Vagina (tissue), 2 donors: ENCODE measurements around the gene BICC1.

ENCODE experiments used
- POLR2A ChIP-seq, 2 donors: fragments of 450-650 bp; IDR thresholded peaks; one replicate each; pipeline ENCODE4 v1.6.1; 2017; ENCODE audit warnings: antibody characterized with exemption in 2 of 2, mild to moderate bottlenecking in 2 of 2, moderate library complexity in 2 of 2
- POLR2AphosphoS5 ChIP-seq, 2 donors: sonication (generic); formaldehyde crosslinking; IDR thresholded peaks; one replicate each; pipeline ENCODE4 v1.9.0; 2017; ENCODE audit warnings: antibody characterized with exemption in 2 of 2, mild to moderate bottlenecking in 2 of 2, low read depth in 1 of 2; ENCODE audit not compliant: insufficient read depth in 1 of 2
- TF ChIP-seq, protein P1 (sequence below), 3 experiments: fragments of 450-650 bp in 2 of 3; fragments of 200-600 bp in 1 of 3; sonication (generic) in 1 of 3; IDR thresholded peaks; one replicate each; pipeline ENCODE4 v1.5.1; 2017 to 2019; ENCODE audit warnings: antibody characterized with exemption in 3 of 3, mild to moderate bottlenecking in 2 of 3, moderate library complexity in 2 of 3

DNA sequence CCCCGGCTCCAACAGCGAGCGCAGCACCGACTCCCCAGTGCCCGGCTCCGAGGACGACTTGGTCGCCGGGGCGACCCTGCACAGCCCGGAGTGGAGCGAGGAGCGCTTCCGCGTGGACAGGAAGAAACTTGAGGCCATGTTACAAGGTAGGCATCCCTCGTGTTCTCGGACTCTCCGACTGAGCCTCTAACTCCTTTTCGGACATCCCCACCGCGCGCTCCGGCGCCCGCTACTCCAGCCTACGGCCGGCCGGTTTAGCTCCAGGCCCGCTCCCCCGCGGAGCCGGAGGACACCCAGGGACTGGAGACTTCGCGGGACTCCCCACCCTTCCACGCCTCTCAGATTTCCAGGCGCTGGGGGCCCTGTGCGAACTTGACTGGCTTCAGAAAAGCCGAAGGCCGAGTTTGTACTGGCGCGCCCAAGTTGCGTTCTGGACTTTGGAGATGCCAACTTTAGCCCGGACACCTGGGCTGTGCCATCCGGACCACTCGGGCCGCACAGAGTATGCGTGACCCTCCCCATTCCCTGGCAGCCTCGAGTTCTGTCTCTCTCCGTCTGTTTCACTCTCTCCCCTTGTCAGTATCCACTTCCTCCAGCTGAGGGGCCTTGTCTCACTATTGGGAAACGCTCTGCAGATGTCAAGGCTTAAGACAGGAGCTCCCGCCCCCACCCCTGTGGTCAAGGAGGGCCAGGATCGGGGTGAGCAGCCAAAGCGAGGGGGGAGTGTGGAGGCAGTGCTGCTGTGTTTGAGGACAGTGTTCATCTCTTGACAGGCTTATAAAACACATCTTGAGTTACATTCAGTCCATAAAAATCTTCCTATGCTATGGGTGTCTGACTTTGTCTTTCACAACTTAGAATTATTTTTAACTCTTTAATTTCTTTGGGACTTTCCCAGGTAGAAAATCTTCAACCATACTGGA lies 777 bp downstream of the BICC1 start:
- TF ChIP-seq POLR2AphosphoS5 (IDR thresholded peaks at IDR 0.05; ENCODE audit: insufficient read depth in 1 of 2, low read depth in 1 of 2) (peak in 1 of 2 donors; percentile 71), POLR2A (IDR thresholded peaks at IDR 0.05) (peak in 1 of 2 donors; percentile 22)
- TF ChIP-seq, protein P1, sequence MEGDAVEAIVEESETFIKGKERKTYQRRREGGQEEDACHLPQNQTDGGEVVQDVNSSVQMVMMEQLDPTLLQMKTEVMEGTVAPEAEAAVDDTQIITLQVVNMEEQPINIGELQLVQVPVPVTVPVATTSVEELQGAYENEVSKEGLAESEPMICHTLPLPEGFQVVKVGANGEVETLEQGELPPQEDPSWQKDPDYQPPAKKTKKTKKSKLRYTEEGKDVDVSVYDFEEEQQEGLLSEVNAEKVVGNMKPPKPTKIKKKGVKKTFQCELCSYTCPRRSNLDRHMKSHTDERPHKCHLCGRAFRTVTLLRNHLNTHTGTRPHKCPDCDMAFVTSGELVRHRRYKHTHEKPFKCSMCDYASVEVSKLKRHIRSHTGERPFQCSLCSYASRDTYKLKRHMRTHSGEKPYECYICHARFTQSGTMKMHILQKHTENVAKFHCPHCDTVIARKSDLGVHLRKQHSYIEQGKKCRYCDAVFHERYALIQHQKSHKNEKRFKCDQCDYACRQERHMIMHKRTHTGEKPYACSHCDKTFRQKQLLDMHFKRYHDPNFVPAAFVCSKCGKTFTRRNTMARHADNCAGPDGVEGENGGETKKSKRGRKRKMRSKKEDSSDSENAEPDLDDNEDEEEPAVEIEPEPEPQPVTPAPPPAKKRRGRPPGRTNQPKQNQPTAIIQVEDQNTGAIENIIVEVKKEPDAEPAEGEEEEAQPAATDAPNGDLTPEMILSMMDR (IDR thresholded peaks at IDR 0.05), result no peak
